GM12878 (cell line): Measurements from ENCODE around the gene DAAM1. TPM values are rescaled to one million over a fixed set of nuclear protein-coding genes. Genes with fewer than 3 reads are reported as not detected.

ENCODE experiments used
- ATAC-seq: fragments of 200-7000 bp; cut with Tn5 transposase; 3 replicates; pipeline ENCODE4 v1.9.1; 2020; ENCODE audit warnings: mild to moderate bottlenecking, moderate library complexity
- BruUV-seq: library from RNA; stranded (reverse); fragments of 400-500 nt; replicated peaks from 2 replicates; lab custom pipeline; 2021; lab: Mats Ljungman, UMichigan
- CTCF ChIA-PET: fragments of 300-600 bp; sonication (Branson Sonifier 250); formaldehyde crosslinking; extraction: SDS; loops from one replicate; lab custom pipeline; 2021; ENCODE audit warnings: inconsistent platforms; lab: Yijun Ruan, JAX
- POLR2A ChIA-PET: fragments of 350-600 bp; formaldehyde crosslinking; extraction: SDS; loops from one replicate; lab custom pipeline; 2021; ENCODE audit warnings: inconsistent platforms; lab: Charles Lee
- RAD21 ChIA-PET: fragments of 300-600 bp; sonication (Branson Sonifier 250); formaldehyde crosslinking; loops from one replicate; lab custom pipeline; 2023; ENCODE audit warnings: antibody characterized with exemption; ENCODE audit not compliant: unreplicated experiment; lab: Charles Lee
- SMC1A ChIA-PET: fragments of 300-600 bp; sonication (Branson Sonifier 250); formaldehyde crosslinking; loops from one replicate; lab custom pipeline; 2023; ENCODE audit not compliant: unreplicated experiment, uncharacterized antibody; lab: Charles Lee
- DNase-seq: peaks from one replicate; pipeline ENCODE4 v3.0.0-alpha.2; 2011; ENCODE audit warnings: low read depth, low spot score
- FAIRE-seq: peaks from 3 replicates; lab custom pipeline; 2011; peaks lifted over from hg19 to GRCh38; lab: Jason Lieb, UNC
- H2AFZ ChIP-seq: 2 replicates; pipeline ENCODE4 v1.6.0; 2011; ENCODE audit warnings: low read depth, low read length, control low read depth; ENCODE audit not compliant: control insufficient read depth
- H3K27ac ChIP-seq: 2 replicates; pipeline ENCODE4 v1.5.1; 2011; ENCODE audit warnings: control low read depth; ENCODE audit not compliant: control insufficient read depth, insufficient read depth
- H3K27me3 ChIP-seq, 2 experiments: replicated peaks in 1 of 2; 2 replicates each; pipeline versions ENCODE4 v1.6.0 to v1.6.1; 2011; ENCODE audit warnings: low read length in 1 of 2; ENCODE audit not compliant: control insufficient read depth in 2 of 2, insufficient read depth in 2 of 2
- H3K36me3 ChIP-seq, 2 experiments: 2 replicates each; pipeline ENCODE4 v1.5.1; 2011; ENCODE audit warnings: low read length in 1 of 2; ENCODE audit not compliant: control insufficient read depth in 2 of 2, insufficient read depth in 2 of 2
- H3K4me1 ChIP-seq: 2 replicates; pipeline ENCODE4 v1.6.1; 2011; ENCODE audit warnings: mild to moderate bottlenecking, low read length, moderate library complexity, mixed read lengths; ENCODE audit not compliant: control insufficient read depth, insufficient read depth
- H3K4me2 ChIP-seq: 2 replicates; pipeline ENCODE4 v1.6.0; 2011; ENCODE audit warnings: control low read depth; ENCODE audit not compliant: control insufficient read depth, insufficient read depth
- H3K4me3 ChIP-seq: fragments of 200-600 bp; sonication (generic); 2 replicates; pipeline ENCODE4 v1.5.1; 2016
- H3K79me2 ChIP-seq: 2 replicates; pipeline ENCODE4 v1.6.0; 2011; ENCODE audit warnings: low read length; ENCODE audit not compliant: control insufficient read depth, insufficient read depth
- H3K9ac ChIP-seq: 2 replicates; pipeline ENCODE4 v1.8.0; 2011; ENCODE audit warnings: low read length, control low read depth, mixed read lengths; ENCODE audit not compliant: control insufficient read depth, insufficient read depth
- H3K9me3 ChIP-seq: replicated peaks from 3 replicates; pipeline ENCODE4 v1.5.1; 2011; ENCODE audit warnings: mild to moderate bottlenecking, low read length; ENCODE audit not compliant: control insufficient read depth, insufficient read depth
- H4K20me1 ChIP-seq: 2 replicates; pipeline ENCODE4 v1.6.0; 2011; ENCODE audit not compliant: control insufficient read depth, insufficient read depth
- CEBPB ChIP-seq, 2 experiments: fragments of 150-350 bp in 1 of 2; IDR thresholded peaks; 2 replicates each; pipeline ENCODE4 v1.6.1; 2012 to 2014; ENCODE audit warnings: low read depth in 2 of 2, low read length in 2 of 2, borderline replicate concordance in 1 of 2, inconsistent platforms in 1 of 2
- CHD4 ChIP-seq: fragments of 200-600 bp; sonication (generic); IDR thresholded peaks from 2 replicates; pipeline ENCODE4 v1.6.1; 2016; ENCODE audit warnings: mild to moderate bottlenecking
- FOS ChIP-seq: IDR thresholded peaks from 3 replicates; pipeline ENCODE4 v1.6.1; 2011; ENCODE audit warnings: borderline replicate concordance; ENCODE audit not compliant: insufficient read length; ENCODE audit errors: extremely low read depth
- FOXK2 ChIP-seq: fragments of 450-650 bp; IDR thresholded peaks from 2 replicates; pipeline ENCODE4 v1.6.1; 2017; ENCODE audit warnings: mild to moderate bottlenecking, moderate library complexity
- GABPA ChIP-seq: IDR thresholded peaks from 2 replicates; pipeline ENCODE4 v1.6.1; 2014; ENCODE audit warnings: antibody characterized with exemption, low read depth, mild to moderate bottlenecking, inconsistent platforms
- HCFC1 ChIP-seq: fragments of 150-350 bp; IDR thresholded peaks from 2 replicates; pipeline ENCODE4 v1.6.1; 2014; ENCODE audit warnings: low read length
- RELA ChIP-seq: fragments of 450-650 bp; IDR thresholded peaks from 2 replicates; pipeline ENCODE4 v1.8.0; 2014; ENCODE audit warnings: borderline replicate concordance; ENCODE audit not compliant: partially characterized antibody
- SREBF2 ChIP-seq: IDR thresholded peaks from 2 replicates; pipeline ENCODE4 v1.6.1; 2012; ENCODE audit warnings: mild to moderate bottlenecking, low read length
- STAT1 ChIP-seq: fragments of 450-650 bp; conservative IDR thresholded peaks from 2 replicates; pipeline ENCODE4 v1.6.1; 2014; ENCODE audit warnings: antibody characterized with exemption, mild to moderate bottlenecking
- ZBED1 ChIP-seq: IDR thresholded peaks from 2 replicates; pipeline ENCODE4 v1.6.1; 2016; ENCODE audit warnings: borderline replicate concordance
- WGBS: methylation state at CpG from one replicate; pipeline ENCODE4 v1.1.6; 2016; ENCODE audit warnings: low lambda C conversion rate; ENCODE audit not compliant: insufficient replicate concordance, insufficient coverage; ENCODE audit errors: missing lambda C conversion rate; 5-methylcytosine and 5-hydroxymethylcytosine counted together
- in situ Hi-C: fragments of 300-500 bp; cut with MboI; formaldehyde crosslinking; loops from 9 replicates; pipeline ENCODE4 v1.14.3; 2018; ENCODE audit warnings: mixed read lengths
- intact Hi-C: fragments of 100-400 bp; cut with micrococcal nuclease; formaldehyde crosslinking; loops from one replicate; pipeline ENCODE4 v1.14.2; 2022; ENCODE audit not compliant: unreplicated experiment
- polyA plus RNA-seq, 11 experiments: library from polyadenylated mRNA; depleted of rRNA in 4 of 11; unstranded in 6 of 11; stranded (reverse) in 5 of 11; fragments of >200 nt; fragmentation: Nextera tagmentation in 4 of 11; fragmentation: Illumina TruSeq in 1 of 11; extraction: Ambion mirVana in 4 of 11; extraction: Trizol in 1 of 11; gene quantifications; 1 replicate in 1 of 11; 2 replicates in 10 of 11; pipeline versions ENCODE4 v1.2.1 to v1.2.3, GENCODE V29; 2011 to 2016; ENCODE audit warnings: inconsistent platforms in 2 of 11, missing spikeins in 2 of 11, low read depth in 1 of 11
- total RNA-seq, 4 experiments: library from RNA; depleted of rRNA in 3 of 4; stranded (reverse); fragments of >200 nt in 3 of 4; fragmentation: Illumina TruSeq in 1 of 4; extraction: Trizol in 1 of 4; gene quantifications; 2 replicates each; pipeline versions ENCODE4 v1.2.1 to v1.2.3, GENCODE V29; 2013 to 2021
- TF ChIP-seq, protein P1 (sequence below): IDR thresholded peaks from 2 replicates; pipeline ENCODE4 v1.6.1; 2011; ENCODE audit warnings: mild to moderate bottlenecking, low read depth, low read length, moderate library complexity; ENCODE audit not compliant: insufficient replicate concordance
- TF ChIP-seq, protein P2 (sequence below): fragments of 150-350 bp; IDR thresholded peaks from 2 replicates; pipeline ENCODE4 v1.6.1; 2016; ENCODE audit warnings: low read depth, low read length
- TF ChIP-seq, protein P3 (sequence below): fragments of 450-650 bp; conservative IDR thresholded peaks from 2 replicates; pipeline ENCODE4 v1.6.1; 2017; ENCODE audit warnings: mild to moderate bottlenecking, moderate library complexity

DAAM1 gene
- total and polyA plus RNA-seq, 10 of the 15 experiments (the other 5 are each of a cell fraction or from before 2014, with no cell fraction given), result 13.8 to 32.4 (median 24.2) TPM

DNA sequence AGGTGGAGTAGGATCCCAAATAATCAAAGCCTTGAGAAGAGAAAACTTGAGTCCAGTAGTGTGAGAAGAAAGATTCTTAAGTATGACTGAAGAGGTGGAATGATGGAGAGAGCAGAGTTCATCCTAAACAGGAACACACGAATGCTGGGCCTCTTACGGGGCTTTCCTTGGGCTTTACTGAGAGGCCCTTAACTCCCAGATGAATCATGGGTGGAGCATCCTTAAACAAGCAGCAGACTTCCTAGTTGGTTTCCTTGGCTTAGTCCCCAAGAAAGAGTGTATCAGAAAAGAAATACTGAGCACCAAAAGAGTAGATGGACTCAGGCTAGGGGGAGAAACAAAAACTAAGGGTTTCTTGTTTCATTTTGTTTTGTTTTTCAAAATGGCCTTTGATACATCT is 144.3 kb downstream of the DAAM1 start:
- intact Hi-C loops, result no loop called here
- H3K79me2 ChIP-seq, result no peaks in the 10 kb centered on the region
- H3K4me3 ChIP-seq, result no peak overlapping the region
- SMC1A ChIA-PET, result interaction anchor here (0.8 to 1.8 kb wide), 2 partner anchors 92 to 832 kb away, joined by 3 to 5 read pairs; no protein-coding TSS in a partner anchor
- H2AFZ ChIP-seq, result no peak overlapping the region
- H3K36me3 ChIP-seq, result peaks cover 0 to 3% of the 10 kb centered on the region in 2 experiments; a peak in 3 of 4 replicates
- H3K9ac ChIP-seq, result no peak overlapping the region
- POLR2A ChIA-PET, result no interaction called here
- H3K4me1 ChIP-seq, result peaks cover 5% of the 10 kb centered on the region
- H3K27ac ChIP-seq, result no peak overlapping the region
- no peak for ATAC-seq
- no peak for DNase-seq
- CTCF ChIA-PET, result no interaction called here
- H3K4me2 ChIP-seq, result no peak overlapping the region
- FAIRE-seq, result no peak
- no peaks in the 10 kb centered on the region for H3K9me3 ChIP-seq
- TF ChIP-seq GABPA (no peak), SREBF2 (no peak), STAT1 (no peak), CEBPB (IDR thresholded peaks at IDR 0.05; ENCODE audit: borderline replicate concordance in 1 of 2, low read depth in 2 of 2, low read length in 2 of 2) (no peak), FOXK2 (no peak), CHD4 (no peak), FOS (no peak), RELA (no peak), ZBED1 (no peak), HCFC1 (no peak)
- TF ChIP-seq, protein P1, sequence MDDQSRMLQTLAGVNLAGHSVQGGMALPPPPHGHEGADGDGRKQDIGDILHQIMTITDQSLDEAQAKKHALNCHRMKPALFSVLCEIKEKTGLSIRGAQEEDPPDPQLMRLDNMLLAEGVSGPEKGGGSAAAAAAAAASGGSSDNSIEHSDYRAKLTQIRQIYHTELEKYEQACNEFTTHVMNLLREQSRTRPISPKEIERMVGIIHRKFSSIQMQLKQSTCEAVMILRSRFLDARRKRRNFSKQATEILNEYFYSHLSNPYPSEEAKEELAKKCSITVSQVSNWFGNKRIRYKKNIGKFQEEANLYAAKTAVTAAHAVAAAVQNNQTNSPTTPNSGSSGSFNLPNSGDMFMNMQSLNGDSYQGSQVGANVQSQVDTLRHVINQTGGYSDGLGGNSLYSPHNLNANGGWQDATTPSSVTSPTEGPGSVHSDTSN, result no peak
- TF ChIP-seq, protein P2, sequence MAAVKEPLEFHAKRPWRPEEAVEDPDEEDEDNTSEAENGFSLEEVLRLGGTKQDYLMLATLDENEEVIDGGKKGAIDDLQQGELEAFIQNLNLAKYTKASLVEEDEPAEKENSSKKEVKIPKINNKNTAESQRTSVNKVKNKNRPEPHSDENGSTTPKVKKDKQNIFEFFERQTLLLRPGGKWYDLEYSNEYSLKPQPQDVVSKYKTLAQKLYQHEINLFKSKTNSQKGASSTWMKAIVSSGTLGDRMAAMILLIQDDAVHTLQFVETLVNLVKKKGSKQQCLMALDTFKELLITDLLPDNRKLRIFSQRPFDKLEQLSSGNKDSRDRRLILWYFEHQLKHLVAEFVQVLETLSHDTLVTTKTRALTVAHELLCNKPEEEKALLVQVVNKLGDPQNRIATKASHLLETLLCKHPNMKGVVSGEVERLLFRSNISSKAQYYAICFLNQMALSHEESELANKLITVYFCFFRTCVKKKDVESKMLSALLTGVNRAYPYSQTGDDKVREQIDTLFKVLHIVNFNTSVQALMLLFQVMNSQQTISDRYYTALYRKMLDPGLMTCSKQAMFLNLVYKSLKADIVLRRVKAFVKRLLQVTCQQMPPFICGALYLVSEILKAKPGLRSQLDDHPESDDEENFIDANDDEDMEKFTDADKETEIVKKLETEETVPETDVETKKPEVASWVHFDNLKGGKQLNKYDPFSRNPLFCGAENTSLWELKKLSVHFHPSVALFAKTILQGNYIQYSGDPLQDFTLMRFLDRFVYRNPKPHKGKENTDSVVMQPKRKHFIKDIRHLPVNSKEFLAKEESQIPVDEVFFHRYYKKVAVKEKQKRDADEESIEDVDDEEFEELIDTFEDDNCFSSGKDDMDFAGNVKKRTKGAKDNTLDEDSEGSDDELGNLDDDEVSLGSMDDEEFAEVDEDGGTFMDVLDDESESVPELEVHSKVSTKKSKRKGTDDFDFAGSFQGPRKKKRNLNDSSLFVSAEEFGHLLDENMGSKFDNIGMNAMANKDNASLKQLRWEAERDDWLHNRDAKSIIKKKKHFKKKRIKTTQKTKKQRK, result no peak
- TF ChIP-seq, protein P3, sequence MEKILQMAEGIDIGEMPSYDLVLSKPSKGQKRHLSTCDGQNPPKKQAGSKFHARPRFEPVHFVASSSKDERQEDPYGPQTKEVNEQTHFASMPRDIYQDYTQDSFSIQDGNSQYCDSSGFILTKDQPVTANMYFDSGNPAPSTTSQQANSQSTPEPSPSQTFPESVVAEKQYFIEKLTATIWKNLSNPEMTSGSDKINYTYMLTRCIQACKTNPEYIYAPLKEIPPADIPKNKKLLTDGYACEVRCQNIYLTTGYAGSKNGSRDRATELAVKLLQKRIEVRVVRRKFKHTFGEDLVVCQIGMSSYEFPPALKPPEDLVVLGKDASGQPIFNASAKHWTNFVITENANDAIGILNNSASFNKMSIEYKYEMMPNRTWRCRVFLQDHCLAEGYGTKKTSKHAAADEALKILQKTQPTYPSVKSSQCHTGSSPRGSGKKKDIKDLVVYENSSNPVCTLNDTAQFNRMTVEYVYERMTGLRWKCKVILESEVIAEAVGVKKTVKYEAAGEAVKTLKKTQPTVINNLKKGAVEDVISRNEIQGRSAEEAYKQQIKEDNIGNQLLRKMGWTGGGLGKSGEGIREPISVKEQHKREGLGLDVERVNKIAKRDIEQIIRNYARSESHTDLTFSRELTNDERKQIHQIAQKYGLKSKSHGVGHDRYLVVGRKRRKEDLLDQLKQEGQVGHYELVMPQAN, result no peak
- H3K27me3 ChIP-seq, result no peaks in the 10 kb centered on the region
- RAD21 ChIA-PET, result interaction anchor here (1.2 kb wide), 1 partner anchor 143 kb away, joined by 3 read pairs; no protein-coding TSS in a partner anchor
- BruUV-seq, result no TSS peak
- H4K20me1 ChIP-seq, result no peaks in the 10 kb centered on the region
- in situ Hi-C loops, result no loop called here
- 92% methylated on average over 2 of the region's 2 CpGs for WGBS
